Measurements from ENCODE around the gene EFNB1. TPM values are rescaled to one million over a fixed set of nuclear protein-coding genes. Genes with fewer than 3 reads are reported as not detected.

The EFNB1 gene
- total and polyA plus RNA-seq, 4 donors: 30.4 to 58.7 (median 40.4) TPM

- no peak overlapping the region for H3K27ac ChIP-seq (ENCODE audit: low read depth in 1 of 2, low read length in 1 of 2)
- peaks cover 0 to 3% (median 0%) of the 10 kb centered on the region in 3 donors for H3K27me3 ChIP-seq (ENCODE audit: control insufficient read depth in 3 of 3, insufficient read depth in 3 of 3, low read length in 2 of 3)
- no peak for ATAC-seq (ENCODE audit: insufficient read depth, low FRiP score)
- H3K4me1 ChIP-seq (ENCODE audit: control insufficient read depth in 5 of 5, insufficient read depth in 5 of 5, low read length in 5 of 5): peaks cover 0 to 5% (median 0%) of the 10 kb centered on the region in 5 donors
- H3K9me3 ChIP-seq (ENCODE audit: control insufficient read depth in 4 of 4, insufficient read depth in 3 of 4, low read length in 3 of 4): no peaks in the 10 kb centered on the region
- TF ChIP-seq CTCF (IDR thresholded peaks at IDR 0.05; ENCODE audit: control extremely low read depth, extremely low read depth): no peak
- no peaks in the 10 kb centered on the region for H3K36me3 ChIP-seq (ENCODE audit: control insufficient read depth in 4 of 4, insufficient read depth in 4 of 4, low read length in 4 of 4)
- no peak overlapping the region for H3K4me3 ChIP-seq
- WGBS, 2 donors: 73 to 87% methylated on average over 9 to 10 of the region's 10 CpGs
- H3K9ac ChIP-seq (ENCODE audit: insufficient read depth in 1 of 2, low read length in 2 of 2): no peak overlapping the region
- no peak for DNase-seq
Observed at GRCh38 chrX:68823413-68824151, 5.2 kb upstream of the EFNB1 start.

GRCh38 chrX:68824152-68824433 lies 4.7 kb upstream of the EFNB1 start:
- H3K36me3 ChIP-seq (ENCODE audit: control insufficient read depth in 4 of 4, insufficient read depth in 4 of 4, low read length in 4 of 4): no peaks in the 10 kb centered on the region
- ATAC-seq (ENCODE audit: insufficient read depth, low FRiP score) (no peak), DNase-seq (no peak)
- H3K27ac ChIP-seq (ENCODE audit: low read depth in 1 of 2, low read length in 1 of 2): no peak overlapping the region
- H3K4me3 ChIP-seq: no peak overlapping the region
- H3K27me3 ChIP-seq (ENCODE audit: control insufficient read depth in 3 of 3, insufficient read depth in 3 of 3, low read length in 2 of 3): peaks cover 0 to 3% (median 0%) of the 10 kb centered on the region in 3 donors
- H3K9ac ChIP-seq (ENCODE audit: insufficient read depth in 1 of 2, low read length in 2 of 2): no peak overlapping the region
- peaks cover 0 to 5% (median 0%) of the 10 kb centered on the region in 5 donors for H3K4me1 ChIP-seq (ENCODE audit: control insufficient read depth in 5 of 5, insufficient read depth in 5 of 5, low read length in 5 of 5)
- TF ChIP-seq CTCF (IDR thresholded peaks at IDR 0.05; ENCODE audit: control extremely low read depth, extremely low read depth): no peak
- H3K9me3 ChIP-seq (ENCODE audit: control insufficient read depth in 4 of 4, insufficient read depth in 3 of 4, low read length in 3 of 4): no peaks in the 10 kb centered on the region

DNA sequence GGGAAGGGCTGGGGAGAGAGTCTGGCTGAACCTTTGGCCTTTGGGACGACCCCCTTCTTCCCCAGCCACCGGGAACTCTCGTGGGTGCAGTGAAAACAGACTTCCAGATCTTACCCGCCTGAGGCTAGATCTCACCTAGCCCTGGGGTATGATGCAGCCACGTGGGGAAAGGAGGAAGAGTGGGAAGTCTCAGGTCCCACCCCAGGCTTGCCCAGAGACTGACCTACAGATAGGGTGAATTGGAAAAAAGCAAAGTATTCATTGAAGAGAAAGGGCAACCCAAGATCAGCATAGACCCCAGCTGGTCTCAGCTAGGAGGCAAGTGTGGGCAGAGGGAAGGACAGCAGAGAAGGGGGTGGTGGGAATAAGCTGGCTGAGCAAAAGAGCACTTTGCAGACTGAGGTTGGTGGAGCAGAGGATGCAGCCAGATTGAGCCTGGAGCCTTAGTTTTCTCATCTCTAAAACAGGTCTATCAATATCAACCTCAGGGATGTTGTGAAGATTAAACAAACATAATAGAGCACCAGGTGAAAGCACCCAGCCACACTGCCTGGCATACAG lies 4.2 kb upstream of the EFNB1 start:
- Histone ChIP-seq H3K4me3 (no peak overlapping the region), H3K27ac (ENCODE audit: low read depth in 1 of 2, low read length in 1 of 2) (no peak overlapping the region), H3K9ac (ENCODE audit: insufficient read depth in 1 of 2, low read length in 2 of 2) (no peak overlapping the region), H3K36me3 (ENCODE audit: control insufficient read depth in 4 of 4, insufficient read depth in 4 of 4, low read length in 4 of 4) (no peaks in the 10 kb centered on the region), H3K4me1 (ENCODE audit: control insufficient read depth in 5 of 5, insufficient read depth in 5 of 5, low read length in 5 of 5) (peaks cover 0 to 5% (median 0%) of the 10 kb centered on the region in 5 donors), H3K27me3 (ENCODE audit: control insufficient read depth in 3 of 3, insufficient read depth in 3 of 3, low read length in 2 of 3) (peaks cover 0 to 3% (median 0%) of the 10 kb centered on the region in 3 donors), H3K9me3 (ENCODE audit: control insufficient read depth in 4 of 4, insufficient read depth in 3 of 4, low read length in 3 of 4) (no peaks in the 10 kb centered on the region)
- DNase-seq: no peak
- ATAC-seq (ENCODE audit: insufficient read depth, low FRiP score): no peak
- TF ChIP-seq CTCF (IDR thresholded peaks at IDR 0.05; ENCODE audit: control extremely low read depth, extremely low read depth): no peak
- WGBS, 2 donors: 43 to 70% methylated on average over 3 to 5 of the region's 5 CpGs
